Chondrocyte (in vitro differentiated cells): ENCODE data around the gene POU2F1. TPM values are rescaled to one million over a fixed set of nuclear protein-coding genes. Genes with fewer than 3 reads are reported as not detected.

Experiments
- DNase-seq: peaks from one replicate; pipeline ENCODE4 v3.0.0; 2021; ENCODE audit warnings: mixed read lengths, low spot score
- H3K27ac Mint-ChIP-seq: one replicate; pipeline ENCODE4 v1.8.0; 2021; ENCODE audit warnings: mild to moderate bottlenecking, moderate library complexity, mixed read lengths; ENCODE audit not compliant: unreplicated experiment
- H3K27me3 Mint-ChIP-seq: 2 replicates; pipeline ENCODE4 v1.8.0; 2021; ENCODE audit warnings: low read depth, mixed read lengths
- H3K36me3 Mint-ChIP-seq: 2 replicates; pipeline ENCODE4 v1.8.0; 2021; ENCODE audit warnings: low read depth, mixed read lengths
- H3K4me1 Mint-ChIP-seq: 2 replicates; pipeline ENCODE4 v1.8.0; 2021; ENCODE audit warnings: low read depth, mild to moderate bottlenecking, mixed read lengths
- H3K4me3 Mint-ChIP-seq: one replicate; pipeline ENCODE4 v1.8.0; 2021; ENCODE audit warnings: mild to moderate bottlenecking, moderate library complexity, mixed read lengths; ENCODE audit not compliant: unreplicated experiment
- H3K9me3 Mint-ChIP-seq: 2 replicates; pipeline ENCODE4 v1.8.0; 2021; ENCODE audit warnings: low read depth, mixed read lengths
- total RNA-seq: library from RNA; stranded (reverse); gene quantifications from 3 replicates; pipeline ENCODE4 v1.2.1, GENCODE V29; 2021
- TF ChIP-seq, protein P1 (sequence below): fragments of 200-600 bp; sonication (generic); IDR thresholded peaks from 2 replicates; pipeline ENCODE4 v1.5.0; 2021; ENCODE audit warnings: antibody characterized with exemption, mild to moderate bottlenecking, moderate library complexity

Gene POU2F1
- total RNA-seq, 1 donor from 2014 or later: 13.2 TPM

DNA sequence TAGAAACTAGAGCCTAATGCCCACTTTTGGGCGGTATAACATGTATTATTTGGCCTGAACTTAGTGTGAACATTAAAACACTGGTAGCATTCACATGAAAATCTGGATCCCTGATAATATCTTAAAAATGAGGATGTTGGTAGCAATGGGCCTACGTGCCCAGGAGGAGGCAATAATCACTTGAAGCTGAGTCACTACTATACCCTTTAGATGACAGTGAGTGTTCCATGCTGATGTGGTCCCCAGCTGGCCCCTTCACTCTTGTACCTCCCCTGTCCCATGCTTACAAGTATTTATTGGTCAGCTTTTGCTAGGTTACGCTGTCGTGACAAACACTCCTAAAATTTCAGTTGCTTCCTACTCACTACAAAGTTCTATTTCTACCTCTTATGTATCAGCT lies 23.0 kb upstream of the POU2F1 start:
- no peak overlapping the region for H3K27ac Mint-ChIP-seq
- DNase-seq: no peak
- H3K27me3 Mint-ChIP-seq: no peaks in the 10 kb centered on the region
- H3K36me3 Mint-ChIP-seq: no peaks in the 10 kb centered on the region
- H3K4me1 Mint-ChIP-seq: peaks cover 42% of the 10 kb centered on the region
- TF ChIP-seq, protein P1, sequence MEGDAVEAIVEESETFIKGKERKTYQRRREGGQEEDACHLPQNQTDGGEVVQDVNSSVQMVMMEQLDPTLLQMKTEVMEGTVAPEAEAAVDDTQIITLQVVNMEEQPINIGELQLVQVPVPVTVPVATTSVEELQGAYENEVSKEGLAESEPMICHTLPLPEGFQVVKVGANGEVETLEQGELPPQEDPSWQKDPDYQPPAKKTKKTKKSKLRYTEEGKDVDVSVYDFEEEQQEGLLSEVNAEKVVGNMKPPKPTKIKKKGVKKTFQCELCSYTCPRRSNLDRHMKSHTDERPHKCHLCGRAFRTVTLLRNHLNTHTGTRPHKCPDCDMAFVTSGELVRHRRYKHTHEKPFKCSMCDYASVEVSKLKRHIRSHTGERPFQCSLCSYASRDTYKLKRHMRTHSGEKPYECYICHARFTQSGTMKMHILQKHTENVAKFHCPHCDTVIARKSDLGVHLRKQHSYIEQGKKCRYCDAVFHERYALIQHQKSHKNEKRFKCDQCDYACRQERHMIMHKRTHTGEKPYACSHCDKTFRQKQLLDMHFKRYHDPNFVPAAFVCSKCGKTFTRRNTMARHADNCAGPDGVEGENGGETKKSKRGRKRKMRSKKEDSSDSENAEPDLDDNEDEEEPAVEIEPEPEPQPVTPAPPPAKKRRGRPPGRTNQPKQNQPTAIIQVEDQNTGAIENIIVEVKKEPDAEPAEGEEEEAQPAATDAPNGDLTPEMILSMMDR: no peak
- H3K4me3 Mint-ChIP-seq: no peak overlapping the region
- no peaks in the 10 kb centered on the region for H3K9me3 Mint-ChIP-seq

DNA sequence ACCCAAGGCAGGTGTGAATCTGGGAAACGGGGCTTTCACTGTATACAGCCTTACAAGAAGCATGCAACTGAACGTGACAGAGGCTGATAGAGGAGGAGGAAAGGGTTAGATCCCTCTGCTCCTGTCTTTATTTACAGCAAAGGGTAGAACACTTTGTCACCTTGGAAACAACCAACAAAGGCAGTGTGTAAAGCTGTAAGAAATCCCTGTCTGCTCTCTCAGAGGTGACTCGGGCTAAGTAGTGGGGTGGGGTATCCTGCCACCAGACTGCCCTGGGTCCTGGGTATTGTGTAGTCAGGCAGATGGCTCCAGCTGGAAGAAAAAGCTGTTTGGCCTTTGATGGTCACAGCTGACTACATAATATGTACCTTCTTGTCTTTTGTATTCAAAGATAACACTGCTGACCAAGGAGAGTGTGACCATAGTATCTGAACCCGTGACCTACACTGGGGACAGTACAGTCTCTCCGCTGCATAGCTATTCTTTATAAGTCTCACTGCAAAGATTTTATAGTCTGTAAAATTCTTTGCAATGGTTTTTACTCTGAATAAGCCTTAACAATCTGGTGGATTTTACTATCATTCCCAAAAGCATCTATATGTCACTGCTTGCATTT lies 22.1 kb upstream of the POU2F1 start:
- TF ChIP-seq, protein P1: no peak
- no peaks in the 10 kb centered on the region for H3K9me3 Mint-ChIP-seq
- no peak for DNase-seq
- peaks cover 36% of the 10 kb centered on the region for H3K4me1 Mint-ChIP-seq
- no peak overlapping the region for H3K27ac Mint-ChIP-seq
- H3K4me3 Mint-ChIP-seq: no peak overlapping the region
- no peaks in the 10 kb centered on the region for H3K27me3 Mint-ChIP-seq
- H3K36me3 Mint-ChIP-seq: no peaks in the 10 kb centered on the region

DNA sequence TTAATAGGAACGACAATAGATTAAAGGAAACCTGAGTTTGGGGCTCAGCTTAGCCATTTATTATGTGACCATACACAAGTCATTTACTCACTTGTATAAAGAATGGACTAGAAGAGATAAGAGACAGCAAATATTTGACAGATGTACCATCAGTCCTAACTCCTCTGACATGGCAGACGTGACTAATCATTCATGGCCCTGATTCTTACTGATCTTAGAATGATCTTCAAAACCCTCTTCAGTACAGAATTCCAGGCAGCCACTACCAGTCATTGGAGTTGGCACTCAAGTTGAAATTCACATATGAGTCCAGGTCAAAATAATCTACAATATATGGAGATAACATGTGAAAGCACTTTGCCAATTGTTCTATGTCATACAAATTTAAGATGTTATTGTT lies 21.0 kb upstream of the POU2F1 start:
- H3K27me3 Mint-ChIP-seq: no peaks in the 10 kb centered on the region
- peaks cover 33% of the 10 kb centered on the region for H3K4me1 Mint-ChIP-seq
- no peaks in the 10 kb centered on the region for H3K36me3 Mint-ChIP-seq
- TF ChIP-seq, protein P1: no peak
- DNase-seq: no peak
- no peak overlapping the region for H3K4me3 Mint-ChIP-seq
- H3K9me3 Mint-ChIP-seq: no peaks in the 10 kb centered on the region
- H3K27ac Mint-ChIP-seq: no peak overlapping the region

DNA sequence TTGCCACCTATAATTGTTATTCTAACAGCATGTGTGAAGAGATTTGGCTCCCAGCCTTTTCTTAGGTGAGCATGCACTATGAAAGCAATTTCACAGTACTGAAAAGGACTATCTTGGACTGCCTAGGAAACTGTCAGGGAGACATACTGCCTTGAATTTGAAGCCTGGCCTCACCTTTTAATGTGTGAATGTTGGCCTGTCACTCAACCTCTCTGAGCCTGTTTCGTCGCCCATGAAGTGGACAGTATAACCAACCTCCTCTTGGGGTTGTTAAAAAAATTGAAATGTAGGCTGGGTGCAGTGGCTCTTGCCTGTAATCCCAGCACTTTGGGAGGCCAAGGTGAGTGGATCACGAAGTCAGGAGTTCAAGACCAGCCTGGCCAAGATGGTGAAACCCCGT lies 20.4 kb upstream of the POU2F1 start:
- no peak for DNase-seq
- no peaks in the 10 kb centered on the region for H3K9me3 Mint-ChIP-seq
- H3K27me3 Mint-ChIP-seq: no peaks in the 10 kb centered on the region
- H3K4me1 Mint-ChIP-seq: peaks cover 36% of the 10 kb centered on the region
- H3K27ac Mint-ChIP-seq: no peak overlapping the region
- TF ChIP-seq, protein P1: no peak
- H3K36me3 Mint-ChIP-seq: no peaks in the 10 kb centered on the region
- no peak overlapping the region for H3K4me3 Mint-ChIP-seq

DNA sequence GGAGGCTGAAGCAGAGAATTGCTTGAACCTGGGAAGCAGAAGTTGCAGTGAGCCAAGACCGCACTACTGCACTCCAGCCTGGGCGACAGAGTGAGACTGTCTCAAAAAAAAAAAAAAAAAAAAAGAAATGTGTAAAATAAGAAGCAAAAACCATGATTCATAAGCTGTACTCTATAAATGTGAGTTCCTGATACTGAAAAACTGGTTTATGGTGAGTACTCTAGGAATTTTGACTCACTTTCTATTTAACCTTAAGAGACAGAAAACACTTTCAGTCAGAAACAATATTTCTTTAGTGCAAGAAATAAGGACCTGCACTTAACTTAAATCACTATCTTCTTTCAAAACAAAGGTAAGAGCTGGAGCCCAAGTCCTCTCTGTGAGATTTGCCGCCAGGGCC lies 19.9 kb upstream of the POU2F1 start:
- DNase-seq: no peak
- peak overlapping the region; percentile 63 for H3K27ac Mint-ChIP-seq
- no peaks in the 10 kb centered on the region for H3K9me3 Mint-ChIP-seq
- H3K36me3 Mint-ChIP-seq: no peaks in the 10 kb centered on the region
- peaks cover 38% of the 10 kb centered on the region for H3K4me1 Mint-ChIP-seq
- TF ChIP-seq, protein P1: no peak
- no peaks in the 10 kb centered on the region for H3K27me3 Mint-ChIP-seq
- no peak overlapping the region for H3K4me3 Mint-ChIP-seq
